Gastroesophageal sphincter (tissue), 3 donors: ENCODE measurements around the gene DNAAF8.

Experiments used
- POLR2AphosphoS5 ChIP-seq: sonication (generic); formaldehyde crosslinking; IDR thresholded peaks from one replicate; pipeline ENCODE4 v1.6.1; 2017; ENCODE audit warnings: antibody characterized with exemption
- TF ChIP-seq, protein P1 (sequence below), 4 experiments: fragments of 200-600 bp in 2 of 4; fragments of 450-650 bp in 2 of 4; sonication (generic) in 1 of 4; IDR thresholded peaks; one replicate each; pipeline ENCODE4 v1.5.1; 2017 to 2019; ENCODE audit warnings: antibody characterized with exemption in 4 of 4, mild to moderate bottlenecking in 2 of 4, moderate library complexity in 2 of 4

DNA sequence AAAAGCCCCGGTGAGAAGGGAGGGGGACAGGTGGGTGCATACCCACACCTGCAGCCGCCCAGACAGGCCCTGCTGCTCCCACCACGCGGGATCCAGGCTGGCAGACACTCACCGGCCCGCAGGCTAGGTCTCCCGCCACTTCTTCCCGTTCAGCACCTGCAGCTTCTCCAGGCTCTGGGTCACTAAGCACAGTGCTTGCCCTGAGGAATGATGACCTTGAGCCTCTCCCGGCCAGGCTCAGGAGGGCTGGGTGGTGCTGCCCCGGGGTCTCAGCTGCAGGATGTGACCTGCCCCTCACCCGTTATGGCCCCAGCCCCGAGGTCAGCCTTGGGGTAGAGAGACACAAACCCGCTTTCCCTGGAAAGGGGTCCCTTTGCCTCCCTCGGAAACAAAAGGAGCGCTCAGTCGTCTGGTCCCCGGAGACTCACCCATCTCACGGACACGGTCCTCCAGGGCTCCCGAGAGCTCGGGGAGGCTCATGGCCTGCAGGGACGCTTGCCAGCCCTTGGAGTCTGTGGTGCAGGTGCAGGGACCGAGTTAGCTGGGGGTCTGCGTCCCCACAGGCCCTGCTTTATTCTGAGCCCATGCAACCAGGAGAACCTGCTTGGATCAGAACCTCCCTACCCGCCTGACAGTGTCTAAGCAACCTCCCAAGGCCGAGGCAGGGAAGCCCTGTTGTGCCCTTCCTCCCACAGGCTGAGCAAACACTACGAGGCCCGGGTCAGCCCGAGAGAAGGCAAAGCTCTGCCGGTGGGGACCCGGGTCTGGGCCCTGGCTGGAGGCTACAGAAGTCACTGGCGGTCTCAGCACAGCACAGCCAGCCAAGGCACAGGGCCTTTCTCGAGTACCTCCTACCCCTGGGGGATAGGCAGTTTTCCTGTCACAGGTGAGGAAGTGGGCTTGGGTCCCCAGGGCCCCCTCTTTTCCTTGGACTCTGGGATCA lies 37.2 kb upstream of the DNAAF8 start:
- TF ChIP-seq, protein P1, sequence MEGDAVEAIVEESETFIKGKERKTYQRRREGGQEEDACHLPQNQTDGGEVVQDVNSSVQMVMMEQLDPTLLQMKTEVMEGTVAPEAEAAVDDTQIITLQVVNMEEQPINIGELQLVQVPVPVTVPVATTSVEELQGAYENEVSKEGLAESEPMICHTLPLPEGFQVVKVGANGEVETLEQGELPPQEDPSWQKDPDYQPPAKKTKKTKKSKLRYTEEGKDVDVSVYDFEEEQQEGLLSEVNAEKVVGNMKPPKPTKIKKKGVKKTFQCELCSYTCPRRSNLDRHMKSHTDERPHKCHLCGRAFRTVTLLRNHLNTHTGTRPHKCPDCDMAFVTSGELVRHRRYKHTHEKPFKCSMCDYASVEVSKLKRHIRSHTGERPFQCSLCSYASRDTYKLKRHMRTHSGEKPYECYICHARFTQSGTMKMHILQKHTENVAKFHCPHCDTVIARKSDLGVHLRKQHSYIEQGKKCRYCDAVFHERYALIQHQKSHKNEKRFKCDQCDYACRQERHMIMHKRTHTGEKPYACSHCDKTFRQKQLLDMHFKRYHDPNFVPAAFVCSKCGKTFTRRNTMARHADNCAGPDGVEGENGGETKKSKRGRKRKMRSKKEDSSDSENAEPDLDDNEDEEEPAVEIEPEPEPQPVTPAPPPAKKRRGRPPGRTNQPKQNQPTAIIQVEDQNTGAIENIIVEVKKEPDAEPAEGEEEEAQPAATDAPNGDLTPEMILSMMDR (IDR thresholded peaks at IDR 0.05) = no peak
- no peak for TF ChIP-seq POLR2AphosphoS5
